ENCODE measurements around the gene CD8B2. TPM values are rescaled to one million over a fixed set of nuclear protein-coding genes. Genes with fewer than 3 reads are reported as not detected.

CD8B2 gene
- total RNA-seq, 2 donors from 2014 or later, result not detected

DNA sequence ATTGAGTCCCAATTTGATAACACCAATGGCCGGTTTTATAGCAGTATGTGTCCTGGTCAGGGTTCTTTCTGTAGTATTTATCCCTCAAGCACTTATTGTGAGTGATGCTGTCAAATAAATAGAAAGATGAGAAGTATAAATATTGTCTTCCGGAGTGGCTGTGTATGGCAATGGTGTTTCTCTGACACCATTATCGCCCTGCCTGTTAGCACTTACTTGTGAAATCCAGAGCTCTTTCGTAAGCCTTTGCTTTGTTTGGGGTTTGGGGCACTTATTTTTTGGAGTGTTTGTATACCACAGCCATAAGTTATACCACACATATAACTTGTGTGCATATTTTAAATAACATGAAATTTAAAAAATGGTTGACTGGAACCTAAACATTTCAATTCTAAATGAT lies 29.3 kb downstream of the CD8B2 start:
- H3K27ac Mint-ChIP-seq, result no peak overlapping the region
- no peaks in the 10 kb centered on the region for H3K36me3 Mint-ChIP-seq (ENCODE audit: low read depth)
- Histone ChIP-seq H3K4me3 (ENCODE audit: low read length) (no peak overlapping the region), H3K36me3 (ENCODE audit: control insufficient read depth, insufficient read depth, low read length) (no peaks in the 10 kb centered on the region), H3K9ac (ENCODE audit: extremely low read depth, low read length, poor library complexity, severe bottlenecking) (no peak overlapping the region), H3K27ac (ENCODE audit: low read depth, low read length) (no peak overlapping the region), H3K9me3 (ENCODE audit: control insufficient read depth, low read length) (no peaks in the 10 kb centered on the region), H3K27me3 (ENCODE audit: control insufficient read depth, insufficient read depth, low read length, poor library complexity, severe bottlenecking) (no peaks in the 10 kb centered on the region), H3K4me1 (ENCODE audit: control insufficient read depth, insufficient read depth, low read length) (no peaks in the 10 kb centered on the region)
- DNase-seq, result no peak
- no peaks in the 10 kb centered on the region for H3K9me3 Mint-ChIP-seq
- WGBS, 2 experiments (ENCODE audit: insufficient coverage in 1 of 2, insufficient read length in 1 of 2), result 77 to 93% methylated on average over 2 to 4 of the region's 4 CpGs
- H3K4me3 Mint-ChIP-seq, result no peak overlapping the region
- H3K4me1 Mint-ChIP-seq, result no peaks in the 10 kb centered on the region
- TF ChIP-seq, protein P1, sequence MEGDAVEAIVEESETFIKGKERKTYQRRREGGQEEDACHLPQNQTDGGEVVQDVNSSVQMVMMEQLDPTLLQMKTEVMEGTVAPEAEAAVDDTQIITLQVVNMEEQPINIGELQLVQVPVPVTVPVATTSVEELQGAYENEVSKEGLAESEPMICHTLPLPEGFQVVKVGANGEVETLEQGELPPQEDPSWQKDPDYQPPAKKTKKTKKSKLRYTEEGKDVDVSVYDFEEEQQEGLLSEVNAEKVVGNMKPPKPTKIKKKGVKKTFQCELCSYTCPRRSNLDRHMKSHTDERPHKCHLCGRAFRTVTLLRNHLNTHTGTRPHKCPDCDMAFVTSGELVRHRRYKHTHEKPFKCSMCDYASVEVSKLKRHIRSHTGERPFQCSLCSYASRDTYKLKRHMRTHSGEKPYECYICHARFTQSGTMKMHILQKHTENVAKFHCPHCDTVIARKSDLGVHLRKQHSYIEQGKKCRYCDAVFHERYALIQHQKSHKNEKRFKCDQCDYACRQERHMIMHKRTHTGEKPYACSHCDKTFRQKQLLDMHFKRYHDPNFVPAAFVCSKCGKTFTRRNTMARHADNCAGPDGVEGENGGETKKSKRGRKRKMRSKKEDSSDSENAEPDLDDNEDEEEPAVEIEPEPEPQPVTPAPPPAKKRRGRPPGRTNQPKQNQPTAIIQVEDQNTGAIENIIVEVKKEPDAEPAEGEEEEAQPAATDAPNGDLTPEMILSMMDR (conservative IDR thresholded peaks at IDR 0.05), result no peak
- no peaks in the 10 kb centered on the region for H3K27me3 Mint-ChIP-seq (ENCODE audit: insufficient read depth)

DNA sequence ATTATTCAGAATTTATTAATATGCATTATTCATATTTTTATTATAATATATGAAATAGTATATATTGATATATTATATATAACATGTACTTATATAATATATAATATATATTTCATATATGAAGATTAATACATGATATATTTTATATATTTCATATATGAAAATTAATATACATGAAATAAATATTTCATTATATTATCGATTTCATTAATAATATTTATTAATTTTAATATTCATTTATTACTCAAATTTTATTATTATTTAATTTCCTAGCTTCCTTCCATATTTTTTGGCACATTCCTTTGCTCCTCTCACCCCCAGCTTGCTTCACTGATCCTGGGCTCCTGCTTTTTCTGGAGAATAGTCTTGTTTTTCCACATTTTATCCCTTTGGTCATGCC lies 29.7 kb downstream of the CD8B2 start:
- H3K4me3 Mint-ChIP-seq, result no peak overlapping the region
- Histone ChIP-seq H3K9me3 (ENCODE audit: control insufficient read depth, low read length) (no peaks in the 10 kb centered on the region), H3K27me3 (ENCODE audit: control insufficient read depth, insufficient read depth, low read length, poor library complexity, severe bottlenecking) (no peaks in the 10 kb centered on the region), H3K27ac (ENCODE audit: low read depth, low read length) (no peak overlapping the region), H3K9ac (ENCODE audit: extremely low read depth, low read length, poor library complexity, severe bottlenecking) (no peak overlapping the region), H3K4me3 (ENCODE audit: low read length) (no peak overlapping the region), H3K4me1 (ENCODE audit: control insufficient read depth, insufficient read depth, low read length) (no peaks in the 10 kb centered on the region), H3K36me3 (ENCODE audit: control insufficient read depth, insufficient read depth, low read length) (no peaks in the 10 kb centered on the region)
- TF ChIP-seq, protein P1 (conservative IDR thresholded peaks at IDR 0.05), result no peak
- no peaks in the 10 kb centered on the region for H3K27me3 Mint-ChIP-seq (ENCODE audit: insufficient read depth)
- no peaks in the 10 kb centered on the region for H3K36me3 Mint-ChIP-seq (ENCODE audit: low read depth)
- no peak for DNase-seq
- WGBS, 2 experiments (ENCODE audit: insufficient coverage in 1 of 2, insufficient read length in 1 of 2), result no CpG with 5 or more reads among the region's 1 CpG
- H3K9me3 Mint-ChIP-seq, result no peaks in the 10 kb centered on the region
- H3K4me1 Mint-ChIP-seq, result no peaks in the 10 kb centered on the region
- no peak overlapping the region for H3K27ac Mint-ChIP-seq

DNA sequence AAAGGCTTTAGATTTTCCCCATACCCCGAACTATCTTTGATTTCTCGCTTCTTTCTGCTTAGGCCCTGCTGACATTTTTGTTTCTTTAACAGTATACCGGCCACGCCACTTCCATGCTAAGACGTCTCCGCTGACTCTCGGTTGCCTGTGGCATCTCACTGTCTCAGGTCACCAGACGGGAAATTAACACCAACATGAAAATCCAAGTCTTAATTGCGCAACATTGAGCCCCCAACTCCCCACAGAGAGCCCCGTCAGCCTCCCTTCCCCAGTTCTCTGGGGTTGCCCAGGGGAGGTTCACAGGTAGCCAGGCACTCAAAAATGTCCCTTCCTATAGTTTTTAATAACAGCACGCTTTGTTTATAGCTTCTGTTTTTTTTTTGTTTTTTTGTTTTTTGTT lies 30.2 kb downstream of the CD8B2 start:
- 97 to 100% methylated on average over 5 to 11 of the region's 11 CpGs for WGBS, 2 experiments (ENCODE audit: insufficient coverage in 1 of 2, insufficient read length in 1 of 2)
- no peak overlapping the region for H3K9ac ChIP-seq (ENCODE audit: extremely low read depth, low read length, poor library complexity, severe bottlenecking)
- no peaks in the 10 kb centered on the region for H3K9me3 ChIP-seq (ENCODE audit: control insufficient read depth, low read length)
- Mint-ChIP-seq H3K27ac (no peak overlapping the region), H3K4me3 (no peak overlapping the region), H3K36me3 (ENCODE audit: low read depth) (no peaks in the 10 kb centered on the region), H3K4me1 (no peaks in the 10 kb centered on the region), H3K27me3 (ENCODE audit: insufficient read depth) (no peaks in the 10 kb centered on the region), H3K9me3 (no peaks in the 10 kb centered on the region)
- no peaks in the 10 kb centered on the region for H3K27me3 ChIP-seq (ENCODE audit: control insufficient read depth, insufficient read depth, low read length, poor library complexity, severe bottlenecking)
- no peak overlapping the region for H3K27ac ChIP-seq (ENCODE audit: low read depth, low read length)
- H3K4me3 ChIP-seq (ENCODE audit: low read length), result no peak overlapping the region
- DNase-seq, result no peak
- H3K36me3 ChIP-seq (ENCODE audit: control insufficient read depth, insufficient read depth, low read length), result no peaks in the 10 kb centered on the region
- no peaks in the 10 kb centered on the region for H3K4me1 ChIP-seq (ENCODE audit: control insufficient read depth, insufficient read depth, low read length)
- TF ChIP-seq, protein P1 (conservative IDR thresholded peaks at IDR 0.05), result no peak
